HT-29 (cell line): ENCODE results near the gene HIF3A. TPM values are rescaled to one million over a fixed set of nuclear protein-coding genes. Genes with fewer than 3 reads are reported as not detected.

ENCODE experiments used
- DNase-seq: peaks from one replicate; pipeline ENCODE4 v3.0.0-alpha.2; 2015; ENCODE audit warnings: low spot score
- small RNA-seq: library from RNA; depleted of rRNA; stranded (forward); fragments of <200 nt; gene quantifications from one replicate; pipeline ENCODE3, GENCODE V24; 2014
- total RNA-seq: library from RNA; depleted of rRNA; stranded (reverse); fragments of >200 nt; shearing (Covaris generic); gene quantifications from 2 replicates; pipeline ENCODE4 v1.2.3, GENCODE V29; 2014; rRNA removed

The HIF3A gene
- total RNA-seq, 1 experiment from 2014 or later, result not detected

DNA sequence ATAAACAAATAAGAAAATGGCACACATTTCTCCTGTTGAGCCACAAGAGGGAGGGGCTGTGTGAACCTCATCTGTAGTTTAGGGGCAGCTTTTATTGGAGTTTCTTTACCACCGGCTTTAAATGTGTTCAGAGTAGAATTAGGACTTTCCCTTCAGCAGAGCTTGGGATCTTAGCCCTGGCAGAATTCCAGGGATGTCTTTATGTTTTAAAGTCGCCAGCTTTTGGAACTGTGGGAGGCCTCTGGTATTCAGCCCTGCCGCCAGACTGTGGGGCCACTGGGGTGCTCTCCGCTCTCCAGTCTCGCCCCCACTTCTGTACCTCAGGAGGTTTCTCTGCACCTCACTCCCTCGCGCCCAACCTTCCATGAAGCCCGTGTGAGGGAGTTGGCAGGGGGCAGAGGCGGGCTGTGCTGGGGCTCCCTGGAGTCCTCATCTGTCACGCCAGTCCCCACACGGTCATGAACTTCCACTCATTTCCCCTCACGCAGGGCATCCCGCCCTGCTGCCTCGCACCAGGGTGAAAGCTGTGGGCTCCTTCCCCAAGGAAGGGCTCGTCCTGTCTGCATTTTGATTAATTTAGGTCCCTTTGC is 85.0 kb downstream of the HIF3A start:
- DNase-seq, result no peak

DNA sequence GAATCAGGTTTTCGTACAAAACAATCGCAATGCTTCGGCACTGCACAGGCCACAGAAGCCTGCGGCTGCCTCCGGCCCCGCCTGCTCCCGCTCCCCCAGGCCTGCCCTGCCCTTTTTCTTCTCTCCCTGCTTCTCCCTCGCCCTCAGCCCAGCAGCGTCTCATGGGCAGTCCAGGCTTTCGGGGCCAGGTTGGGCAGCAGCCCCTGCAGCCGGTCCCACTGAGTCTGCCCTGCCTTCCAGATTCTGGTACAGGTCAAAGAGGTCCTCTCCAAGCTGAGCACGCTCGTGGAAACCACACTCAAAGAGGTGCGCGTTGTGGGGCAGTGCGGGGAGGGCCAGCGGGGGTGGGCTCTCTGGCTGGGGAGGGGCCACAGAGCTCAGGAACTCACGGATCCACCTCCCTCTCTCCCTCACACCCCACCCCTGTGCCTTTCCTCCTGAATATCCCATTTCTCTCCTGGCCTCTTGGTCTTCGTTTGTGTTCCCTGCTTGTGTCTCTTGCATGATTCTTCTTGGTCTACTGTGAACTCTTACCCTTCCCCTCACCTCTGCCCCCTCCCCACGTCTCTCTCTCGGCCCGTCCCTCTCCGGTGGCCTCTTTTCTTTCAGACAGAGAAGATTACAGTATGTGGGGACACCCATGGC is 86.5 kb downstream of the HIF3A start:
- no peak for DNase-seq

DNA sequence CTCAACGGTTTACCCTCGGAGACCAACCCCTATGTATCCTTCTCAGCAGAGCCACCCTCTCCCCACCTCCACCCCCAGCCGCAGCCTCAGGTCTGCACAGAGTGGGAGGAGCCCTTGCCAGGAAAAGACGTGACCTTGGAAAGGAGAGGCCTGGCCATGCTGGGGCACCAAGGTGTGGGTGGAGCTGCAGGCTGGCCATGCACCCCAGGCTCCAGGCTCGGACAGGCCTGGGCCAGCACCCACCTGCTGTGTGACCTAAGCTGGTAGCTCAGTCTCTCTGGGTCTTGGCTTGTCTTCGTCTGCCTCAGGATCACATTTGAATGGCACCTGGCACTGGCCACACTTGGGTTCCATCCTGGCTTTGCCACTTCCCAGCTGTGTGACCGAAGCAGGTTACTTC is 87.0 kb downstream of the HIF3A start:
- DNase-seq, result no peak

DNA sequence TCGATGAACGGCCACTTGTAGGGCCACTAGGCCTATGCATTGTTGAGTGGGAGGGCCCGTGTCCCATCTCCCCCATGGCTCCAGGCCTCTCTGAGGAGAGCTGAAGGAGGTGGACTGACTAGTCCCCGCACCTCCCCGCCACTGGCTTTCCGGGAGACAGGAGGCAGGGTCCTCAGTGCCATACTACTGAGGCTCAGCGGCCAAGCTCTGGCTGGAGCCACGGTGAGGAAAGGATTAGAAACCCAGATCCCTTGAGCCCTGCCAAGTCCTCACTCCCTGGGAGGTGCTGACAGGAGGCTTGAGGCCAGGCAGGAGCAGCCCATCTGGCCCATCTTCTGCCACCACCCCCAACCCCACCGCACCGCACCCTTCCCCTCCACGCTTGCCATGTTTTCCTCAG is 87.6 kb downstream of the HIF3A start:
- no peak for DNase-seq

DNA sequence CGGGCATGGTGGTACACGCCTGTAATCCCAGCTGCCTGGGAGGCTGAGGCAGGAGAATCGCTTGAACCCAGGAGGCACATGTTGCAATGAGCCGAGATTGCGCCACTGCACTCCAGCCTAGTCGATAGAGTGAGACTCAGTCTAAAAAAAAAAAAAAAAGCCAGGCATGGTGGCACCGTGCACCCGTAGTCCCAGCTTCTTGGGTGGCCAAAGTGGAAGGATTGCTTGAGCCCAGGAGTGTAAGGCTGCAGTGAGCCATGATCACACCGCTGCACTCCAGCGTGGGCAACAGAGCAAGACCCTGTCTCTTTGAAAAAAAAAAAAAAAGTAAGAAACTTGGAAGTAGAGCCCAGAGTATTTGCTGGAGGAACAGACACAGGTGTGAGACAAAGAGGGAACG is 88.8 kb downstream of the HIF3A start:
- DNase-seq, result no peak

DNA sequence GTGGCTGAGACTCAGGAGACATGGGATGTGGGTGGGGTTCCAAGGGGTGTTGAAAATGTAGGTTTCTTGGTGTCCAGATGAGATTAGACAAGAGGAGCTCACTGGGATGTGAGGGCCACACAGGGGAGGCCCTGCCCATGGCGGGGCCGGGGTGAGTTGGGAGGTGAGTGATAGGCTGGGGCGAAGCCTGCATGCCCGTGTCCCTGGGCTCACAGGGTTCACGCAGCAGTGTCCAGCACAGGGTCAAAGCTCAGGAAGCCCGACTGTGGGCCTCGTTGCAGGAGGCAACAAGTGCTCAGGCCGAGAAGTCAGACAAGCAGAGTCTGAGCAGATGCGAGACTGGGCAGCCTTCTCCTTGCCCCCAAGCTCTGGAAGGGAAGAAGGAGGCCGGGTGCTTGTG is 89.3 kb downstream of the HIF3A start:
- DNase-seq, result no peak

DNA sequence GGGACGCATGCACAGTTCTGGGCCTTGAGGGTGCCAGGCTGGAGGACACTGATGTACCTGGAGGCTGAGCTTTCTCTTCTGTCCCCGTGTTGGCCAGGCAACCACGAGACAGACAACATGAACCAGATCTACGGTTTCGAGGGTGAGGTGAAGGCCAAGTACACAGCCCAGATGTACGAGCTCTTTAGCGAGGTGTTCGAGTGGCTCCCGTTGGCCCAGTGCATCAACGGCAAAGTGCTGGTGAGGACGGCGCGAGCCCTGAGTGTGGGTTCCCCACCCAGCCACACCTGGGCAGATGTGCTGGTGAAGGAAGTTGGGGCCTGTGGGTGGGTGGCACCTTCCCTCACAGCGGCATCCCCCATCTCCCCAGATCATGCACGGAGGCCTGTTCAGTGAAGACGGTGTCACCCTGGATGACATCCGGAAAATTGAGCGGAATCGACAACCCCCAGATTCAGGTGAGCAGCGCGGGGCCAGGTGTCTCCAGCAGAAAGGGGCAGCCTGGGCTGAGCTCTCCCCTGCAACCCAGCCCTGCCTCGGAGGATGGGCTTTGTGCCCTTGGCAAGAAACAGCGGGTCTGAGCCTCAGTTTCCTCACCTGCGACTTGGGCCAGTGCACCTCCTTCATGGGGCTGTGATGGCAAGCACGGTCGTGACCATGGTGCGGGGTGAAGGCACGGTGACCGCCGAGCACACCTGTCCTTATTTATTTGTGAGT is 90.3 kb downstream of the HIF3A start:
- no peak for DNase-seq

DNA sequence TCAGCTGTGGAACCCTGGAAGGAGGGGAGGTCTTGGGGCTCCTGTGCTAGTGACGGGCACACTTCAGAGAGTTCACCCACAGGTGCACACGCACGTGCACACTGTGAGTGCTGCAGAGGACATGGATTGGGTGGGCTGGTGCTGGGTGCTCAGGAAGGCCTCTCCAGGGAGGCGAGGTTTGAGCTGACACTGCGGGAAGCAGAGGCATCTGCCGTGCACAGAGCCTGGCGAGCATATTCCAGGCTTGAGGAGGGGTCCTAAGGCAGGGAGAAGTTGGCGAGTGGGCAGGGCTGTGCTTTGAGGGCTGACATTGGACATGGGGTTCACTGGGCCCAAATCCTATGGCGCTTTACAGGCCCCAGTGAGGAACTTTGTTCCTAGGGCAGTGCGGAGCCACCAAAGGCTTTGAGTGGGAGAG is 90.9 kb downstream of the HIF3A start:
- no peak for DNase-seq

DNA sequence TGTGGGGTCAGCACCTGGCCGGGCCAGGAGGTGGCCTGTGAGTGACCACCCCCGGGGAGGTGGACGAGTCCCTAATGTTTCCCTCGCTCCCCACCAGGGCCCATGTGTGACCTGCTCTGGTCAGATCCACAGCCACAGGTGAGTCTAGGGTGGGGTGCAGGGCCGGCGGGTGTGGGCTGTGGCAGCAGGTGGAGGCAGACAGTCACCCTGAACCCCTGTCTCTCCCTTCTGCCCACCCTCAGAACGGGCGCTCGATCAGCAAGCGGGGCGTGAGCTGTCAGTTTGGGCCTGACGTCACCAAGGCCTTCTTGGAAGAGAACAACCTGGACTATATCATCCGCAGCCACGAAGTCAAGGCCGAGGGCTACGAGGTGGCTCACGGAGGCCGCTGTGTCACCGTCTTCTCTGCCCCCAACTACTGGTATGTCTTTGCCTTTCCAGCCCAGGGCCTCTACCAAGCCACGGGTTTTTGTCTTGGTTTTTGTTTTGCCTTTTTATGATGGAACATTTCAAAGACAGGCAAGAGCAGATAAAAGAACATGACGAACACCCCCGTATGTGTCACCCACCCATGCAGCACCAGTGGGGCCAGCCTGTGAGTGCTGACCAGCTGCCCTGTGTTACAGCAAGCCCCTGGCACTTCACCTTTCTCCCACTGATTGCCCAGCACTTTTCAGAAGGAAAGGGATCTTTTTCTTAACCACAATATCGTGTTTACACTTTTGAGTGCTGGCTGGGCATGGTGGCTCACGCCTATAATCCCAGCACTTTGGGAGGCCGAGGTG is 91.7 kb downstream of the HIF3A start:
- no peak for DNase-seq

DNA sequence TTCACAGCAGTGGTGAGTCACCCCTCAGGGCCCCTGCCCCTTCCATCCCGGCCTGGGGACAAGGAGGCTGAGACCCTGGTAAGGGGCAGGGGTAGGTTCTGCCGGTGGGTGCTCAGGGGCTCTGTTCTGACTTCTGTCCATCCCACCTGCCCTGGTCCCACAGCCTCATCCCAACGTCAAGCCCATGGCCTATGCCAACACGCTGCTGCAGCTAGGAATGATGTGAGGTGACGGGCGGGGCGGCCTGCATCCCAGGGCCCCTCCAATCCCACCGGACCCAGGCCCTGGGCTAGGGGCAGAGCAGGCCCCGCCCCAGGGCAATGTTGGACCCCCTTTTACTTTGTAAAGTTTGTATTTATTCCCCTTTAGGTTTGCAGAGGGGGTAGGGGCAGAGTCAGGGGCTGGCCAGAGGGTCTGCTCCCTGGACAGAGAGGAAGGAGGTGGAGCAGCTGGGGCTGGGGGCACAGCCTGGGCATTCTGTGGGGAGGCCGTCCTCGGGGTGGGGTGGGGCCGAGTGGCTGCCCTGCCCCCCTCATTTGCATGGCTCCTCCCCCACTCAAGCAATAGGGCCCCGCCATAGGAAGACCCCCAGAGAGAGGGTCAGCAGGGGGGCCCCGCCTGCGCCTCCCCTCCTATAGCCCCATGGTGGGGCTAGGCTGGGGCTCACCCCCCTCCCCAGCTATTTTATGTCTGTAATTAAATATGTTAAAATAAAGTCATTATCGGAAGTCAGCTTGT is 93.4 kb downstream of the HIF3A start:
- no peak for DNase-seq

DNA sequence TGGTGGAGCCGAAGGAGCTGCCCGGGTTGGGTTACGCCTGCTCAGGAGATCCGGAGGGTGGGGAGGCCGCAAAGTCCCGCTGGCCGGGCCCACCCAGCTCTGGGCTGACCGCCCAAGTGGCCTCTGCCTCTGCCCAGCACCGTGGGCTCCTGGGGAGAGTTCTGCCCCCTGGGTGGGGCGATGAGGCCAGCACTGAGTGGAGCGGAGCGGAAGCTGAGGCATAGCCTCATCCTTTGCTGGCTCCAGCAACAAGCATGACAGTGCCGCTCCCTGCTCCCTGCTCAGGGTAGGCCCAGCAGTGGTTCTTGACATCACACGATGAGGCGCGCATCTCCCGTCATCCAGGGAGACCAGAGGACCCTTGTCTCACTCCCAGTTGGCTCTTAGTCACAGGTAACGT is 94.0 kb downstream of the HIF3A start:
- no peak for DNase-seq

DNA sequence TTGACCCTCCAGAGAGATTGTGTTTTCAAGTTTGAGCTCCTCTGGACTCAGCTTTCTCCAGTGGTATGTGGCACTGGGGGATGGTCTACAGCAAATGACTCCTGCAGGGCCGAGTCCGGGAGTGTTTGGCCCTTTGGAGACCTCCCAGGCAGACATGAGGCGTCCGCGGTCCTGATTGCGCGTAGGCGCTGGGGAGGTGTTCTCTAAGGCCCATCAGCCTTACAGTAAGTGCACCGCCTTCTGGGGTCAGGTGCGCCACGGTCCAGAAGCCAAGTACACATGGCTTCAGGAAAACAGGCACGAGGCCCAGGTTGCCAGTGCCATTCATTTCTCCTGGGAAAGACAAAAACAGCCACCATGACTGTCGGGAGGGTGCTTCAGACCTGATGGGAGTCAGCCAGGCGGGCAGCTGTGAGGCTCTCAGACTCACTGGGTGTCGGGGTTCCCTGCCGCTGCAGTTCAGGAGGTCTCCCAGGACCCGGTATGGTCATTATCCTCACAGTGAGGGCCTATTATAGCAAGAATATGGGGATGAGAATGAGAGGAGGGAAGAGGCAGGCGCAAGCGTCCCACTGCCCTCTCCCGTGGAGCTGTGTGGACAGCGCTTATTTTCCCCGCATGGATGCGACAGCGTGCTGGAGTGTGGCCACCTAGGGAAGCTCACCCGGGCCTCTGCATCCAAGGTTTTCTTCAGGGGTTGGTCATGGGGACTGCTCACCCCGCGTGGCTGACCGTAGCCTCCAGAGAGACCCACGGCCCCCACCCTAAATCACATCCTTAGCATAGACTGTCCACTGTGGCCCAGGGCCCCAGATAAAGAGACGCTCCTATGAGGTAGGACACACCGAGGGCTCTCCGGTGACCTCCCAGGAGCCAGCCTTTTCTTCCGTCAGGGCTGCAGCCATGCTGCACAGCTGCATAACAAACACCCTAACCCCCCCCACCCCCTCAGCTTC is 94.7 kb downstream of the HIF3A start:
- DNase-seq, result no peak

DNA sequence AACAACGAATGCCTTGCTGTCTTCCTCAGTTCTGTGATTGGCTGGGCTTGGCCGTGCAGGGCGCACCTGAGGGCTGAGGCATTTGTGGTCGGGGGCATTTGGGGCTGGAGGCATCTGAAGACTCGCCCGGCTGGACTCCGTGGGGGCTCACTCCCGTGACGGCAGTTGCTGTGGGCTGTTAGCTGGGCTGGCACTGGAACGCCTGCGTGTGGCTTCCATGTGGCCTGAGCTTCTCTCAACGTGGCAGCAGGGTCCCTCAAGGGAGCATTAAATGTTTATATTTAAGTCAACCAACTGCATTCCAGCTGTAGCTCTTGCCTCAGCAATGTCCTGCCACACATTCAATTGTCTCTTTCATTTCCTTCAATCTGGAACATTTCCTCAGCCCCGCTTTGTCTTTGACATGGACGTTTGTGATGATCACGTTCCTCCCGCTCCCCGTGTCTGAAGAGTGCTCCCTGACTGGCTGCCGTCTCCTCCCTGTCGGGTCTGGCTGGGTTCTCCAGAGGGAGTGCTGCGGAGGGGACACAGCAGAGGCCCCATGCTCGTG is 95.5 kb downstream of the HIF3A start:
- no peak for DNase-seq

DNA sequence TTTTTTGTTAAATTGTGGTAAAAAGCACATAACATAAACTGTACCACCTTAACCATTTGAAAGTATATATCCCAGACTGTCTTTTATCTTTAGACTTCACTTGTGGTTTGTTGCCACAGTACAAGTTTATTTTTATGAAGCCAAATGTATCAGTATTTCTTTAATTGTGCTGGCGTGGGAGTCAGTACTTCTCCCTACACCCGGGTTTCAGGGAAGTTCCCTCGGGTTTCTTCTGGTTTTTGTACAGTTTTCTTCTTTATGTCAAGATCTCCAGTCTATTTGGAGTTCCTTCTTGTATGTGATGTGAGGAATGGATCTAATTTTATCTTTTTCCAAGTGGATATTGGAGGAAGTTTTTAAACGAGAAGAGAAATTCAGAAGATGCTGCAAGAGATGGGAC is 96.0 kb downstream of the HIF3A start:
- no peak for DNase-seq

Small RNA genes within 50 kb of the gene (small RNA-seq; reads per million reads assigned to genes)
- gene RNU6-924P, result not detected

Other genes starting within 250 kb of the HIF3A start
- not detected in 2 replicates for gene IGFL3, start 172.4 kb upstream of the HIF3A start, total RNA-seq
- gene IGFL2, start 148.8 kb upstream of the HIF3A start, total RNA-seq, result 1.1 and 1.6 TPM in 2 replicates
- gene IGFL1, start 67.3 kb upstream of the HIF3A start, total RNA-seq, result not detected in 2 replicates
- 221 and 224 TPM in 2 replicates for gene PPP5C, start 50.0 kb downstream of the HIF3A start, total RNA-seq
- gene CCDC8, start 116.5 kb downstream of the HIF3A start, total RNA-seq, result not detected in 2 replicates
- 0.05 TPM in 1 of 2 replicates, not detected in the other for gene PNMA8C, start 131.9 kb downstream of the HIF3A start, total RNA-seq
- gene PNMA8A, start 174.5 kb downstream of the HIF3A start, total RNA-seq, result not detected in 2 replicates
- not detected in 2 replicates for gene PNMA8B, start 198.8 kb downstream of the HIF3A start, total RNA-seq